ENCODE data around the gene RTL1.

Gene RTL1

GRCh38 chr14:100903134-100903468 lies 421 bp downstream of the RTL1 start:
- no peaks in the 10 kb centered on the region for H3K36me3 ChIP-seq (ENCODE audit: insufficient read depth, low read length)
- H3K4me1 ChIP-seq (ENCODE audit: insufficient read depth, low read length) = peaks cover 73% of the 10 kb centered on the region
- peak overlapping the region; percentile 60 for H2AFZ ChIP-seq (ENCODE audit: low read depth, low read length)

GRCh38 chr14:100902295-100903133 lies 1.0 kb downstream of the RTL1 start:
- Histone ChIP-seq H3K4me1 (ENCODE audit: insufficient read depth, low read length) (peaks cover 73% of the 10 kb centered on the region), H3K36me3 (ENCODE audit: insufficient read depth, low read length) (no peaks in the 10 kb centered on the region)

More at GRCh38 chr14:100903134-100903468, 421 bp downstream of the RTL1 start:
- Histone ChIP-seq H3K4me3 (ENCODE audit: low read length) (peak overlapping the region; percentile 34), H3K9me3 (ENCODE audit: low read length) (no peaks in the 10 kb centered on the region), H3K27me3 (ENCODE audit: insufficient read depth, low read length) (no peaks in the 10 kb centered on the region)

GRCh38 chr14:100901391-100902183 lies 1.9 kb downstream of the RTL1 start:
- no peaks in the 10 kb centered on the region for H3K27me3 ChIP-seq (ENCODE audit: insufficient read depth, low read length)
- peaks cover 72% of the 10 kb centered on the region for H3K4me1 ChIP-seq (ENCODE audit: insufficient read depth, low read length)
- H2AFZ ChIP-seq (ENCODE audit: low read depth, low read length) = no peak overlapping the region
- no peak overlapping the region for H3K4me3 ChIP-seq (ENCODE audit: low read length)
- H3K9me3 ChIP-seq (ENCODE audit: low read length) = no peaks in the 10 kb centered on the region
- no peaks in the 10 kb centered on the region for H3K36me3 ChIP-seq (ENCODE audit: insufficient read depth, low read length)

More at GRCh38 chr14:100902295-100903133, 1.0 kb downstream of the RTL1 start:
- Histone ChIP-seq H3K27me3 (ENCODE audit: insufficient read depth, low read length) (no peaks in the 10 kb centered on the region), H3K9me3 (ENCODE audit: low read length) (no peaks in the 10 kb centered on the region), H2AFZ (ENCODE audit: low read depth, low read length) (peak overlapping the region; percentile 60), H3K4me3 (ENCODE audit: low read length) (peak overlapping the region; percentile 34)

- Histone ChIP-seq H3K27me3 (ENCODE audit: insufficient read depth, low read length) (no peaks in the 10 kb centered on the region), H2AFZ (ENCODE audit: low read depth, low read length) (no peak overlapping the region), H3K36me3 (ENCODE audit: insufficient read depth, low read length) (no peaks in the 10 kb centered on the region), H3K4me3 (ENCODE audit: low read length) (peak overlapping the region; percentile 9), H3K9me3 (ENCODE audit: low read length) (no peaks in the 10 kb centered on the region), H3K4me1 (ENCODE audit: insufficient read depth, low read length) (peaks cover 73% of the 10 kb centered on the region)
Measured at GRCh38 chr14:100900837-100901390, 2.6 kb downstream of the RTL1 start.

- no peaks in the 10 kb centered on the region for H3K27me3 ChIP-seq (ENCODE audit: insufficient read depth, low read length)
- H3K4me1 ChIP-seq (ENCODE audit: insufficient read depth, low read length) = peaks cover 66% of the 10 kb centered on the region
- no peaks in the 10 kb centered on the region for H3K36me3 ChIP-seq (ENCODE audit: insufficient read depth, low read length)
- peak overlapping the region; percentile 9 for H3K4me3 ChIP-seq (ENCODE audit: low read length)
- no peaks in the 10 kb centered on the region for H3K9me3 ChIP-seq (ENCODE audit: low read length)
- H2AFZ ChIP-seq (ENCODE audit: low read depth, low read length) = no peak overlapping the region
Measured at GRCh38 chr14:100899884-100900771, 3.4 kb downstream of the RTL1 start.

GRCh38 chr14:100898935-100899883 lies 4.3 kb downstream of the RTL1 start:
- no peaks in the 10 kb centered on the region for H3K27me3 ChIP-seq (ENCODE audit: insufficient read depth, low read length)
- H3K4me3 ChIP-seq (ENCODE audit: low read length) = no peak overlapping the region
- no peaks in the 10 kb centered on the region for H3K9me3 ChIP-seq (ENCODE audit: low read length)
- H3K36me3 ChIP-seq (ENCODE audit: insufficient read depth, low read length) = no peaks in the 10 kb centered on the region
- H3K4me1 ChIP-seq (ENCODE audit: insufficient read depth, low read length) = peaks cover 59% of the 10 kb centered on the region
- H2AFZ ChIP-seq (ENCODE audit: low read depth, low read length) = no peak overlapping the region

- Histone ChIP-seq H3K4me3 (ENCODE audit: low read length) (no peak overlapping the region), H3K9me3 (ENCODE audit: low read length) (no peaks in the 10 kb centered on the region), H3K4me1 (ENCODE audit: insufficient read depth, low read length) (peaks cover 53% of the 10 kb centered on the region), H3K36me3 (ENCODE audit: insufficient read depth, low read length) (no peaks in the 10 kb centered on the region), H3K27me3 (ENCODE audit: insufficient read depth, low read length) (no peaks in the 10 kb centered on the region), H2AFZ (ENCODE audit: low read depth, low read length) (no peak overlapping the region)
Measured at GRCh38 chr14:100898465-100898864, 5.1 kb downstream of the RTL1 start.

- Histone ChIP-seq H3K36me3 (ENCODE audit: insufficient read depth, low read length) (no peaks in the 10 kb centered on the region), H3K4me3 (ENCODE audit: low read length) (no peak overlapping the region), H2AFZ (ENCODE audit: low read depth, low read length) (no peak overlapping the region), H3K4me1 (ENCODE audit: insufficient read depth, low read length) (peaks cover 35% of the 10 kb centered on the region), H3K27me3 (ENCODE audit: insufficient read depth, low read length) (no peaks in the 10 kb centered on the region), H3K9me3 (ENCODE audit: low read length) (no peaks in the 10 kb centered on the region)
Measured at GRCh38 chr14:100896369-100897060, 7.0 kb downstream of the RTL1 start.

- Histone ChIP-seq H3K4me3 (ENCODE audit: low read length) (no peak overlapping the region), H3K36me3 (ENCODE audit: insufficient read depth, low read length) (no peaks in the 10 kb centered on the region), H3K27me3 (ENCODE audit: insufficient read depth, low read length) (no peaks in the 10 kb centered on the region), H3K9me3 (ENCODE audit: low read length) (no peaks in the 10 kb centered on the region), H2AFZ (ENCODE audit: low read depth, low read length) (no peak overlapping the region), H3K4me1 (ENCODE audit: insufficient read depth, low read length) (peaks cover 25% of the 10 kb centered on the region)
Measured at GRCh38 chr14:100895411-100895810, 8.1 kb downstream of the RTL1 start.

GRCh38 chr14:100894416-100894815 lies 9.1 kb downstream of the RTL1 start:
- Histone ChIP-seq H3K4me3 (ENCODE audit: low read length) (no peak overlapping the region), H3K4me1 (ENCODE audit: insufficient read depth, low read length) (peaks cover 15% of the 10 kb centered on the region), H3K36me3 (ENCODE audit: insufficient read depth, low read length) (no peaks in the 10 kb centered on the region), H2AFZ (ENCODE audit: low read depth, low read length) (no peak overlapping the region), H3K9me3 (ENCODE audit: low read length) (no peaks in the 10 kb centered on the region), H3K27me3 (ENCODE audit: insufficient read depth, low read length) (no peaks in the 10 kb centered on the region)

GRCh38 chr14:100893760-100894159 lies 9.8 kb downstream of the RTL1 start:
- no peaks in the 10 kb centered on the region for H3K36me3 ChIP-seq (ENCODE audit: insufficient read depth, low read length)
- H2AFZ ChIP-seq (ENCODE audit: low read depth, low read length) = no peak overlapping the region
- no peaks in the 10 kb centered on the region for H3K9me3 ChIP-seq (ENCODE audit: low read length)
- no peaks in the 10 kb centered on the region for H3K27me3 ChIP-seq (ENCODE audit: insufficient read depth, low read length)
- peaks cover 11% of the 10 kb centered on the region for H3K4me1 ChIP-seq (ENCODE audit: insufficient read depth, low read length)
- H3K4me3 ChIP-seq (ENCODE audit: low read length) = no peak overlapping the region

All from neuron (in vitro differentiated cells).